Measurements from ENCODE around the gene SPATA6.
A peak's percentile ranks its signal among the peaks of the same experiment; 100 is the strongest.
"Not testable (repeated sequence)": the region's sequence is repeated elsewhere in the genome, so short reads cannot be mapped to it uniquely, and the experiment has no call there.

SPATA6 gene

DNA sequence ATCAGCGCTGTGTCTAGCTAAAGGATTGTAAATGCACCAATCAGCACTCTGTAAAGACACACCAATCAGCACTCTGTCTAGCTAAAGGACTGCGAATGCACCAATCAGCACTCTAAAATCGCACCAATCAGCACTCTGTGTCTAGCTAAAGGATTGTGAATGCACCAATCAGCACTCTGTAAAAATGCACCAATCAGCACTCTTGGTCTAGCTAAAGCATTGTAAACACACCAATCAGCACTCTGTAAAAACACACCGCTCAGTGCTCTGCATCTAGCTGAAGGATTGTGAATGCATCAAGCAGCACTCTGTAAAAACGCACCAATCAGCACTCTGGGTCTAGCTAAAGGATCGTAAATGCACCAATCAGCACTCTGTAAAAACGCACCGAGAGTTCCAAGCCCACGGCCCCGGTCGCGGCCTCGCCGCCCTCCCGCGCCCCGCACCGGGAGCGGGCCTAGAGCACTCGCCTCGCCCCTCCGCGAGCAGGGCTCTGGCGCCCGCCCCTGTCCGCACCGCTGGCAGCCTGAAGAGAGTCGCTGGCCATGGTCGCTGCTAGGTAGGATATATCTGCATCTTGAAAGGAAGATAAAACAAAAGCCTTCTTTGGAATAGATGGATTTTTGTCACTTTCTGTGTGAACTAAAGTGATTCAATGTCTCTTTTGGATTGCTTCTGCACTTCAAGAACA, 36.5 kb downstream of the SPATA6 start:
- not testable (repeated sequence) for DNase-seq; H3K36me3 Mint-ChIP-seq (ENCODE audit: low read depth); H3K4me1 Mint-ChIP-seq; H3K9me3 Mint-ChIP-seq; H3K4me3 Mint-ChIP-seq; H3K27me3 Mint-ChIP-seq; H3K27ac Mint-ChIP-seq
- ATAC-seq = peak; percentile 36

DNA sequence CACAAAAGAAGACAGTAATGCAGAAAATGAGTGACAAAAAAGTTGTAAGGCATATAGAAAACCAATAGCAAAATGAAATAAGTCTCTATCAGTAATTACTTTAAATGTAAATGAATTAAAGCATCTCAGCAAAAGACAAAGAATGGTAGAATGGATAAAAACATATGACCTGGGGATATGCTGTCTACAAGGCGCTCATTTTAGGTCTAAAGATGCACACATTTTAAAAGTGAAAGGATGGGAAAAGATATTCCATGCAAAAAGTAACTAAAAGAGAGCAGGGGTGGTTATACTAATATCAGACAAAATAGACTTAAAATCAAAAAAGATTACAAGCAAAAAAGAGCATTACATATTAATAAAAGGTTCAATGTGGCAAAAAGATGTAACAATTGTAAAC, 41.2 kb downstream of the SPATA6 start:
- H3K36me3 Mint-ChIP-seq (ENCODE audit: low read depth) = no peaks in the 10 kb centered on the region
- H3K27me3 Mint-ChIP-seq = peaks cover 3% of the 10 kb centered on the region

DNA sequence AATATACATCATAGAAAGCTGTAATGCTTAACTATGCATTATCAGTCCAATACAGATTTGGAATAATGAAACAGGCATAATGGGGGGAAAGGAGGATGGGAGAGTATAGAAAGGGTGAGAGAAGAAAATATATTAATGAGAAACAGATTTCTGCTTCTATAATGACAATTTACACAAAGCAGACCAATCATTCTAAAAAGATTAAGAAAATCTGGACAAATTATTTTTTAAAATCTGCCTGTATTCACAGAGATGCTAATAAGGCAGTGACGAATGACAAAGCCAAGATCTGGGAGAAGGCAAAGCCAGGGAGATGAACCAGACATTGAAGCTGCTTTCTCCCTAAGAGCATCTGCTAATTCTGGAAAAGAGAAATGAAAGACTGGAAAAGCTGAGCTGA, 50.0 kb downstream of the SPATA6 start:
- Mint-ChIP-seq H3K9me3 (no peaks in the 10 kb centered on the region), H3K27ac (no peak overlapping the region), H3K4me3 (no peak overlapping the region), H3K27me3 (peaks cover 3% of the 10 kb centered on the region), H3K36me3 (ENCODE audit: low read depth) (no peaks in the 10 kb centered on the region), H3K4me1 (no peaks in the 10 kb centered on the region)
- DNase-seq (no peak), ATAC-seq (no peak)

More for the DNA sequence above, 41.2 kb downstream of the SPATA6 start:
- DNase-seq (no peak), ATAC-seq (no peak)
- Mint-ChIP-seq H3K27ac (no peak overlapping the region), H3K4me1 (no peaks in the 10 kb centered on the region), H3K9me3 (no peaks in the 10 kb centered on the region), H3K4me3 (no peak overlapping the region)

DNA sequence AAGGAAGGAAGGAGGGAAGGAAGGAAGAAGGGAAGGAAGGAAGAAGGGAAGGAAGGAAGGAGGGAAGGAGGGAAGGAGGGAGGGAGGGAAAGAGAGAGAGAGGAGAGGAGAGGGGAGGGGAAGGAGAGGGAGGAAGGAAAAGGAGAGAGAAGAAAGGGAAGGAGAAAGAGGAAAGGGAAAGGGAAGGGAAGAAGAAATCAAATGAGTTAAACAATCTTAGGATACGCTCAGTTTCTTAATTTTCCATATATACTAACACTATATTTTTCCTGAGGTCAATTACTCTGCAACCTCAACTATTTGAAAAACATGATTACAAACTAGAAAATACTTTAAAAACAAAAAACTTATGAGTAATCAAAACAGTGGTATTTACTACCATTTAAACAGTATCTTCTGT, 53.3 kb downstream of the SPATA6 start:
- Mint-ChIP-seq H3K9me3 (no peaks in the 10 kb centered on the region), H3K27ac (no peak overlapping the region), H3K4me3 (no peak overlapping the region), H3K4me1 (no peaks in the 10 kb centered on the region), H3K36me3 (ENCODE audit: low read depth) (no peaks in the 10 kb centered on the region), H3K27me3 (peaks cover 3% of the 10 kb centered on the region)
- DNase-seq (no peak), ATAC-seq (no peak)

DNA sequence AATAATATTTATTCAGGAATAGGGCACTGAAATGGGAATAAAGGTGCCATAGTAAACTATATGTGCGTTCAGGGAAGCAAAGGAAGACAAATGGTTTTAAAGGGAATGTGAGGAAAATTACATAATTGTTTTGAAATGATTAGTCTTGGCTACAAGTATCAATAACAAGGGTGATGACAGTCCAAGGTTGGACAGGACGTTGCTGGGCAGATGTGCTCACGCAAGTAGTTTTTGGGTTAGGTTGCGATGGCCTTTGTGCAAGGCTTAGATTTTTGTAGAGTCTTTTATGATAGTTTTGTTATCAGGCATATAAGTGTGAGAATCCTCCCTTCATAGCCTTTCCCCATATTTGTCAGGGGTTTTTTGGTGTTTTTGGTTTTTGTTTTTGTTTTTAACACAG, 57.0 kb downstream of the SPATA6 start:
- peaks cover 3% of the 10 kb centered on the region for H3K27me3 Mint-ChIP-seq
- no peaks in the 10 kb centered on the region for H3K4me1 Mint-ChIP-seq
- DNase-seq (no peak), ATAC-seq (no peak)
- H3K4me3 Mint-ChIP-seq = no peak overlapping the region
- peaks cover 2% of the 10 kb centered on the region for H3K36me3 Mint-ChIP-seq (ENCODE audit: low read depth)
- no peaks in the 10 kb centered on the region for H3K9me3 Mint-ChIP-seq
- H3K27ac Mint-ChIP-seq = no peak overlapping the region

DNA sequence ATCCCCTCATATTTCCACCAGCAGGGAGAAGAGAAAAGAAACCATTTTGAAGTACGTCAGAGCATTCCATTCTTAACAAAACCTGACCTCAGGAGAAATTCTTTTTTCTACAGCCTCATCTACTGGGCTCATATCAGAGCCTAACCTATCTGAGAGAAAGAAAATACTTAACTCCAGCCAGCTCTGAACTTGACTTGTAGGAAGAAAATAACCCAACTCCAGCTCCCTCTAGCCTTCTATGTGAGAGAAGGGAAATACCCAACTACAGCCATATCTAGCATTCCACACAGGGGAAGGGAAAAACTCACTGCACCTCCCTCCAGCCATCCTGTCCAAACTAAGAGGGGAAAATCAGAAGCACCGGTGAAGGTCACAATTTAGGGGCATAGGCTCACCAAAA, 57.7 kb downstream of the SPATA6 start:
- Mint-ChIP-seq H3K4me3 (no peak overlapping the region), H3K27ac (no peak overlapping the region), H3K36me3 (ENCODE audit: low read depth) (peaks cover 2% of the 10 kb centered on the region), H3K9me3 (no peaks in the 10 kb centered on the region), H3K27me3 (peaks cover 3% of the 10 kb centered on the region), H3K4me1 (no peaks in the 10 kb centered on the region)
- no peak for ATAC-seq
- DNase-seq = no peak

DNA sequence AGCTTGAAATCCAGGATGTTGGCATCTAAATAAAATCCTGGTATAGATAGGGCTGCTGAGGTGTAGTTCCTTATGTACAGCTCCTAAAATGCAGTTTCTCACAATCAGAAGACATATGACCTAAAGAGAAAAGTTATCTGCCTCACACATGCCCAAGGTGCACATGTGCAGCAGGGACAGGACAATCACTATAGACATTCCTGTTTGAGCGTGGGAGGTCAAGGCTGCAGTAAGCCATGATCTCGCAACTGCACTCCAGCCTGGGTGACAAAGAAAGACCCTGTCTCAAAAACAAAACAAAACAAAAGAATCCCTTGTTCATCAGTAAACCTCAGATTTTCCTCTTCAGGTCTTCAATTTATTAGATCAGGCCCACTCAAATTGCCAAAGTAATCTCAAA, 66.1 kb downstream of the SPATA6 start:
- DNase-seq = no peak
- no peaks in the 10 kb centered on the region for H3K4me1 Mint-ChIP-seq
- no peaks in the 10 kb centered on the region for H3K9me3 Mint-ChIP-seq
- peaks cover 1% of the 10 kb centered on the region for H3K36me3 Mint-ChIP-seq (ENCODE audit: low read depth)
- H3K27me3 Mint-ChIP-seq = no peaks in the 10 kb centered on the region
- H3K27ac Mint-ChIP-seq = no peak overlapping the region
- no peak overlapping the region for H3K4me3 Mint-ChIP-seq
- ATAC-seq = no peak

DNA sequence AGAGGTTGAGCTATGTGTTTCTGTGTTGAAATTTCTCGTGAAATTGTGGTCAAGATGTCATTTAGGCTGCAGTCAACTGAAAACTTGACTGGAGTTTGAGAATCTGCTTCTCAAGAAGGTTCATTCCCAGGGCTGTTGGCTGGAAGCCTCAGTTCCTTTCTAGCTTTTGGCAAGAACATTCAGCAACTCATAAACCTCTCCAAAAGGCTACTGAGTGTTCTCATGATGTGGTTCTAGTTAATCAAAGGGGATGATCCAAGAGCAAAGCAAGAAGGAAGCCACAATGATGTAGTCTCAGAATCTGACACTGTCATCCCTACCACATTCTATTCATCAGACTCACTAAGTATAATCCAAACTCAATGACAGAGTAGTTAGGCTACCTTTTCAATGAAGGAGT, 66.6 kb downstream of the SPATA6 start:
- no peak for DNase-seq
- Mint-ChIP-seq H3K27ac (no peak overlapping the region), H3K27me3 (no peaks in the 10 kb centered on the region), H3K4me3 (no peak overlapping the region), H3K9me3 (no peaks in the 10 kb centered on the region), H3K36me3 (ENCODE audit: low read depth) (no peaks in the 10 kb centered on the region), H3K4me1 (no peaks in the 10 kb centered on the region)
- ATAC-seq = no peak

DNA sequence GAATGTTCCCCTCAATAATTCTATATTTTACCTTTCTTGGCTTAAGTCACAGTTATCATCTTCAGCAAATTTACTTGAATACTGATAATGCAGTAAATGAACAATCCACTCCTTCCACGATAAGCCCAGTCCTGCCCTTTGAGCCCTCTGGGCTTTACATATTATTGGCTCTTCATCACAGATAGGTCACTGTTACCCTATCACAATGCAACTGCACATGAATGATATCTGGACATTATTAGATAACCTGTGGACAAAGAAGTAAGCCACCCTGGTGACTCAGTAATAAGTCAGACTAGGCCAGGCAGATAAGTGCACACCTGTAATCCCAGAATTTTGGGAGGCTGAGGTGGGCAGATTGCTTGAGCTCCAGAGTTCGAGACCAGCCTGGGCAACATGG, 69.4 kb downstream of the SPATA6 start:
- no peaks in the 10 kb centered on the region for H3K36me3 Mint-ChIP-seq (ENCODE audit: low read depth)
- H3K4me3 Mint-ChIP-seq = no peak overlapping the region
- H3K4me1 Mint-ChIP-seq = no peaks in the 10 kb centered on the region
- ATAC-seq (no peak), DNase-seq (no peak)
- H3K27ac Mint-ChIP-seq = no peak overlapping the region
- H3K27me3 Mint-ChIP-seq = no peaks in the 10 kb centered on the region
- no peaks in the 10 kb centered on the region for H3K9me3 Mint-ChIP-seq

DNA sequence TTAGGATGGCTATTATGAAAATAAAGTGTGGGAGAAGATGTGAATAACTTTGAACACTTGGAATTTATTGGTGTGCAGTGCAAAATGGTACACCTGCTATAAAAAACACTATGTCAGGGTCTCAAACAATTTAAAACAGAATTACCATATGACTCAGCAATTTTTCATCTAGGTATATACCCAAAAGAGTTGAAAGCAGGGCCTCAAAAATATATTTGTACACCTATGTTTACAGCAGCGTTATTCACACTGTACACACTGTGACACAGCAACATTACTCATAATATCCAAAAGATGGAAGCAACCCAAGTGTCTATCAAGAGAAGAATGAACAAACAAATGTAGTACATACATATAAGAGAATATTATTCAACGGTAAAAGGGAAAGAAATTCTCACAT, 75.8 kb downstream of the SPATA6 start:
- no peak for DNase-seq
- no peaks in the 10 kb centered on the region for H3K27me3 Mint-ChIP-seq

DNA sequence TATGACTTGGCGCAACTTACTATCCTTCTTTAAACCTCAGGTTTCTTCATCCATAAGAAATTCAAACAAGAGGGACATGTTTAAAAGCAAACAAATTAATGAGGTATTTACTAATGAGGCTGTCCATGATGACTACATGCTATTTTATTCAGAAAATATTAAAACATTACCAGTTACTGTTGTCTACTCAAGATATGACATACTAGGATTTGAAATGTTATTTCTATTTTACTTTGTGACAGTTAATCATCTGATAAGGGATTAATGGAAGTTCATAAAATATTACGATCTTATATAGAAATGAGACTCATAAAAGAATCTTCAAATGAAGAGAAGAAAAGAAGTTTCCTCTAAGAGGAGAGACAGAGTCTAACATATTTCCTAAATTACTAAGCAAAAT, 80.1 kb downstream of the SPATA6 start:
- H3K27me3 Mint-ChIP-seq = no peaks in the 10 kb centered on the region
- no peaks in the 10 kb centered on the region for H3K4me1 Mint-ChIP-seq
- H3K27ac Mint-ChIP-seq = no peak overlapping the region
- no peak overlapping the region for H3K4me3 Mint-ChIP-seq
- no peak for DNase-seq
- no peaks in the 10 kb centered on the region for H3K9me3 Mint-ChIP-seq
- no peak for ATAC-seq
- H3K36me3 Mint-ChIP-seq (ENCODE audit: low read depth) = no peaks in the 10 kb centered on the region

More for the DNA sequence above, 75.8 kb downstream of the SPATA6 start:
- Mint-ChIP-seq H3K27ac (no peak overlapping the region), H3K4me3 (no peak overlapping the region), H3K36me3 (ENCODE audit: low read depth) (no peaks in the 10 kb centered on the region), H3K9me3 (no peaks in the 10 kb centered on the region), H3K4me1 (no peaks in the 10 kb centered on the region)
- no peak for ATAC-seq

DNA sequence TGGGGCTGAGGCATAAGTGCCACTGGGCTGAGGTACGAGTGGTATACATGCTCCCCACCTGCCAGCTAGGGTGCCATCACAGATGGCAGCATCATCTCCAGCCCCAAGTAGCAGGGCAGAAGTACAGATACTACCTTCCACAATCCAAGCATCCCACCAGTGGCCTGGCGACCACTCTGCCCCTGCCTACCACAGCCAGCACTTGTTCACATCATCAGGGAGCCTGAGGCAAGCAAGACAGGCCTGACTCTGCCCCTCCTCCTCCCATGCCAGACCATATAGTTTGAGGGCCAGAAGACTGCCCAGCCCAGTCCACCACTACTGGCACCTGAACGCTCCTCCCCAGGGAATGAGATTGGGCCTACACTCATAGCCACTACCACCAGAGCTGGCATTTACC, 84.6 kb downstream of the SPATA6 start:
- Mint-ChIP-seq H3K4me3 (no peak overlapping the region), H3K9me3 (no peaks in the 10 kb centered on the region), H3K27ac (no peak overlapping the region), H3K4me1 (no peaks in the 10 kb centered on the region), H3K36me3 (ENCODE audit: low read depth) (no peaks in the 10 kb centered on the region), H3K27me3 (no peaks in the 10 kb centered on the region)
- DNase-seq = no peak
- no peak for ATAC-seq

DNA sequence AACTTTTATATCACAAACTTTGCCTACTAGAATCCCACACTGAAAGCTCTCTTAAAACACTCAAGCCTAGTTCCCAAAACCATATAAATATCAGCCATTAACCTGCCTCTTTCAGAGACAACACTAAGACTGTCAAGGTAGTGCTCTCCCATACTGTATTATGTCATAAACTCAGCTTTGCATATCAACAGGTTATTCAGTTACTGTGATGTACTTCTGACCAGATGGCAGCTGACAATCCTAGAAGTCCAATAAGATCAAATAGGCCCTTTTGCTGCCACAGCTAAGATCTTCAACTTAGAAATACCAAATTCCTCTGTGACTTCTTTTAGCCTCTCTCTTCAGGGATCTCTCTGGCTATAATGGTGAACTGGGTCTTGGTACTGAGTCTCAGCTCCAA, 97.2 kb downstream of the SPATA6 start:
- Mint-ChIP-seq H3K4me1 (no peaks in the 10 kb centered on the region), H3K4me3 (no peak overlapping the region), H3K27me3 (peaks cover 1% of the 10 kb centered on the region), H3K27ac (no peak overlapping the region), H3K36me3 (ENCODE audit: low read depth) (peaks cover 7% of the 10 kb centered on the region), H3K9me3 (peaks cover 15% of the 10 kb centered on the region)
- DNase-seq (no peak), ATAC-seq (no peak)

DNA sequence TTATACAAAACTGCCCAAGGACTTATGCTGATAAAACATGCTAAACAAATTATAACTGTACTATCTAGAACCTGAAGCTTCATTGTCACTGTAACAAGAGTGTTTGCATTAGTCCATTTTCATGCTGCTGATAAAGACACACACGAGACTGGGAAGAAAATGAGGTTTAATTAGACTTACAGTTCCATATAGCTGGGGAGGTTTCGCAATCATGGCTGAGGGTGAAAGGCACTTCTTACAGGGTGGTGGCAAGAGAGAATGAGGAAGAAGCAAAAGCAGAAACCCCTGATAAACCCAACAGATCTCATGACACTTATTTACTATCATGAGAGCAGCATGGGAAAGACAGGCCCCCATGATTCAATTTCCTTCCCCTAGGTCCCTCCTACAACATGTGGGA, 100.4 kb downstream of the SPATA6 start:
- Mint-ChIP-seq H3K9me3 (peaks cover 13% of the 10 kb centered on the region), H3K4me3 (no peak overlapping the region), H3K27ac (no peak overlapping the region), H3K27me3 (peaks cover 1% of the 10 kb centered on the region), H3K4me1 (no peaks in the 10 kb centered on the region), H3K36me3 (ENCODE audit: low read depth) (peaks cover 3% of the 10 kb centered on the region)
- no peak for ATAC-seq
- no peak for DNase-seq

DNA sequence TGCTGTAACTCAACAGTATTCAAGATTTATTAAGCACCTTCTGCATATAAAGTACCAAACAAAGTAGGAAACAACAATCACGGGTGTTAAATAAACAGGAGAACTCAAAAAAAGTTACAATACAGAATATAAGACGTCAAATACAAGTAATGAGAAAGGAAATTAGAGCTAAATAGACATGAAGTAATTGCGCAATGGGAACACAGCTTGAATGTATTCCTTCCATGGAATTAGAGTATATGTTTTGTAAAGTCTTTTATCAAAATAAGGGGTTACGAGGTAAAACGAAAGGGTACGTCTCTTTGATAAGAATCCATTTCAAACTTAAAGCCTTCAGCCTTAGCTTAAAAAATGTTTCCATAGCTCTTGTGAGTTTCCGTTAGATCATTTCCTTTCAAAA, 109.1 kb downstream of the SPATA6 start:
- Mint-ChIP-seq H3K27me3 (no peaks in the 10 kb centered on the region), H3K36me3 (ENCODE audit: low read depth) (no peaks in the 10 kb centered on the region), H3K27ac (no peak overlapping the region), H3K4me3 (no peak overlapping the region), H3K4me1 (no peaks in the 10 kb centered on the region), H3K9me3 (peaks cover 13% of the 10 kb centered on the region)
- ATAC-seq = no peak
- no peak for DNase-seq

DNA sequence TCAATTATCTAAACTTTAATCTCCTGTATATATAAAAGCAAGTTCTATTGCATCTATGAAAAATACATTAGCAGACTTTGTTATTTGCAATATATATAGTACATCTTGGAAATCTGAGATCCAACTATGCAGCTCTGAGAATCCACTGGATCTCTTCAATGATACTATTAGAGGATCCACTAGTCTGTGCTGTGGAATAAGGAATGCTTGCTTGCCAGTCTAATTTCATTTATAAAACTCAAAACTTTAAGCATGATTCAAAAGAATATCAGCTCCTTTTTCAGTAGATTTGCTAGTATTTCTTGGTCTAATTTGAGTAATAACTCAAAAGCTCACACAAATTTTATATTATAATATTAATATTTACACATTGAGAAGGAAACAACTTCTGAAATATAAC, 115.1 kb downstream of the SPATA6 start:
- no peak for ATAC-seq
- Mint-ChIP-seq H3K9me3 (no peaks in the 10 kb centered on the region), H3K36me3 (ENCODE audit: low read depth) (no peaks in the 10 kb centered on the region), H3K4me3 (no peak overlapping the region), H3K27me3 (no peaks in the 10 kb centered on the region), H3K27ac (no peak overlapping the region), H3K4me1 (no peaks in the 10 kb centered on the region)
- no peak for DNase-seq

Measured in activated naive CD8-positive, alpha-beta T cell treated with anti-CD3 and anti-CD28 coated beads, Interleukin-2, amount 50 U/mL, for 24 hours (primary cell).